Measurements from ENCODE around the gene GPR65.

Gene GPR65

GRCh38 chr14:88040146-88040545, 35.2 kb downstream of the GPR65 start:
- no peak for DNase-seq (ENCODE audit: low read depth)

- DNase-seq (ENCODE audit: low read depth), result no peak
Measured at GRCh38 chr14:88043529-88044443, 38.9 kb downstream of the GPR65 start.

- DNase-seq (ENCODE audit: low read depth), result no peak
Measured at GRCh38 chr14:88044444-88044758, 39.5 kb downstream of the GPR65 start.

GRCh38 chr14:88044776-88045446, 40.0 kb downstream of the GPR65 start:
- DNase-seq (ENCODE audit: low read depth), result no peak

- no peak for DNase-seq (ENCODE audit: low read depth)
Measured at GRCh38 chr14:88045705-88046104, 40.8 kb downstream of the GPR65 start.

- no peak for DNase-seq (ENCODE audit: low read depth)
Measured at GRCh38 chr14:88048351-88048750, 43.4 kb downstream of the GPR65 start.

GRCh38 chr14:88049266-88049665, 44.3 kb downstream of the GPR65 start:
- DNase-seq (ENCODE audit: low read depth), result no peak

GRCh38 chr14:88049936-88050335, 45.0 kb downstream of the GPR65 start:
- DNase-seq (ENCODE audit: low read depth), result no peak

GRCh38 chr14:88060576-88060975, 55.6 kb downstream of the GPR65 start:
- DNase-seq (ENCODE audit: low read depth), result no peak

GRCh38 chr14:88063811-88064210, 58.9 kb downstream of the GPR65 start:
- no peak for DNase-seq (ENCODE audit: low read depth)

All from iris pigment epithelial cell (primary cell).